Urinary bladder (tissue), 4 donors: ENCODE results near the gene ACYP2. TPM values are rescaled to one million over a fixed set of nuclear protein-coding genes. Genes with fewer than 3 reads are reported as not detected.

Experiments used
- DNase-seq: peaks from one replicate; pipeline ENCODE4 v3.0.0-alpha.2; 2015; ENCODE audit errors: extremely low spot score
- H3K27ac ChIP-seq: one replicate; pipeline ENCODE4 v1.5.1; 2013; ENCODE audit warnings: low read depth, mild to moderate bottlenecking, moderate library complexity
- H3K36me3 ChIP-seq: one replicate; pipeline ENCODE4 v1.6.1; 2013; ENCODE audit warnings: mild to moderate bottlenecking, moderate library complexity; ENCODE audit not compliant: insufficient read depth
- H3K4me1 ChIP-seq: one replicate; pipeline ENCODE4 v1.6.1; 2013; ENCODE audit warnings: mild to moderate bottlenecking, moderate library complexity; ENCODE audit not compliant: insufficient read depth
- H3K4me3 ChIP-seq: one replicate; pipeline ENCODE4 v1.5.1; 2013; ENCODE audit warnings: low read depth, low read length
- WGBS: extraction: QIAGEN DNeasy Blood & Tissue Kit; methylation state at CpG from one replicate; pipeline ENCODE4 v1.1.7; 2013; 5-methylcytosine and 5-hydroxymethylcytosine counted together
- polyA plus RNA-seq: library from polyadenylated mRNA; stranded (reverse); fragments of 200-250 nt; gene quantifications from one replicate; pipeline ENCODE4 v1.2.3, GENCODE V29; 2013
- total RNA-seq: library from RNA; depleted of rRNA; stranded (reverse); fragments of >200 nt; gene quantifications from one replicate; pipeline ENCODE4 v1.2.3, GENCODE V29; 2014
- donor health status: healthy with polysubstance abuse.
- donor health status: healthy.

The ACYP2 gene
- total and polyA plus RNA-seq, 2 donors: 25.0 to 28.1 TPM

DNA sequence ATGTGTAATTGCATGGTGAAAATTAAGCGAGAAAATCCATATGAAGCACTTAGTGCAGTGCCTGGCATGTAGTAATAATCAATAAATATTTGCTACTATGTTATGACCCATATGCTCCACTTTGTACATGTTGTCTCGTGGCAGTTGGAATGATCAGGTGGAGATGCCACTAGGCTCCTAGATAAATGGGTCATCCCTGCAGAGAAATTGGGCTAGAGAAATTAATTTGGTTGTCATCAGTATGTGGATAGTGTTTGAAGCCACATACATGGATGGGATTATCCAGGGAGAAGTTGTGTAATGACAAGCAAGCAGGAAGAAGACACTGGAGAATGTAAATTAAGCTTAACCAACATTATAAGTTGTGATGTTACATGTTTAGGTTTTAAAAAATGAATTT is 33.0 kb downstream of the ACYP2 start:
- DNase-seq: no peak
- Histone ChIP-seq H3K36me3 (no peaks in the 10 kb centered on the region), H3K27ac (no peak overlapping the region), H3K4me1 (no peaks in the 10 kb centered on the region), H3K4me3 (no peak overlapping the region)
- 96% methylated on average over 2 of the region's 2 CpGs for WGBS

GRCh38 chr2:54149638-54150441 is 34.4 kb downstream of the ACYP2 start:
- WGBS: 73% methylated on average over 3 of the region's 3 CpGs
- no peaks in the 10 kb centered on the region for H3K4me1 ChIP-seq
- DNase-seq: no peak
- no peak overlapping the region for H3K27ac ChIP-seq
- H3K4me3 ChIP-seq: no peak overlapping the region
- H3K36me3 ChIP-seq: no peaks in the 10 kb centered on the region

- 89% methylated on average over 6 of the region's 6 CpGs for WGBS
- peaks cover 3% of the 10 kb centered on the region for H3K36me3 ChIP-seq
- H3K4me3 ChIP-seq: no peak overlapping the region
These were observed 42.9 kb downstream of the ACYP2 start for GRCh38 chr2:54158311-54158710.

GRCh38 chr2:54161660-54162424 is 46.4 kb downstream of the ACYP2 start:
- peaks cover 3% of the 10 kb centered on the region for H3K36me3 ChIP-seq
- no peak for DNase-seq
- no peak overlapping the region for H3K27ac ChIP-seq
- no peak overlapping the region for H3K4me3 ChIP-seq
- 44% methylated on average over 3 of the region's 3 CpGs for WGBS
- no peaks in the 10 kb centered on the region for H3K4me1 ChIP-seq

More at GRCh38 chr2:54158311-54158710, 42.9 kb downstream of the ACYP2 start:
- no peak for DNase-seq
- H3K4me1 ChIP-seq: no peaks in the 10 kb centered on the region
- H3K27ac ChIP-seq: no peak overlapping the region

GRCh38 chr2:54164106-54164505 is 48.7 kb downstream of the ACYP2 start:
- Histone ChIP-seq H3K27ac (no peak overlapping the region), H3K4me1 (no peaks in the 10 kb centered on the region), H3K4me3 (no peak overlapping the region), H3K36me3 (peaks cover 3% of the 10 kb centered on the region)
- WGBS: 95% methylated on average over 1 of the region's 1 CpG
- DNase-seq: no peak

- Histone ChIP-seq H3K27ac (no peak overlapping the region), H3K4me1 (no peaks in the 10 kb centered on the region), H3K36me3 (peaks cover 3% of the 10 kb centered on the region), H3K4me3 (no peak overlapping the region)
- WGBS: 96% methylated on average over 3 of the region's 3 CpGs
- DNase-seq: no peak
These were observed 50.8 kb downstream of the ACYP2 start for GRCh38 chr2:54166121-54166773.

DNA sequence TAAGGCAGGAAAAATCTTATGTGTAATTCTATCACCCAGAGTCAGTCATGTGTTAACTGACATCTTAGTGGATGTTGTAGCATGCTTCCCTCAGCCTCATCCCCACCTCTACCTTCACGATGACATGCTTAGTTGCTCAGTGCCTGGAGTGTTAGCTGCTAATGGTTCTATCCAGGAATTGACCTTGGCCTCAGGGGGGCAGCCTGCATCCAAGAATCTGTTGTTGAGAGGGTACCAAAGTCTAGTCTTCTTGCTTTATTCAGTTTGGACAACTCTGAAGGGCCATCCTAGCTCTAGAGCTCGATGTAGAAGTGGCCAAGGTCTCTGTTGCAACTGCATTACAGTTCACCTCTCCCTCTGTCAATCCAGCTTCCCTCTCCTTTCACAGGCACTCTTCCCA is 61.2 kb downstream of the ACYP2 start:
- DNase-seq: no peak
- Histone ChIP-seq H3K4me3 (no peak overlapping the region), H3K27ac (no peak overlapping the region), H3K4me1 (no peaks in the 10 kb centered on the region), H3K36me3 (no peaks in the 10 kb centered on the region)
- 45% methylated on average over 2 of the region's 2 CpGs for WGBS

DNA sequence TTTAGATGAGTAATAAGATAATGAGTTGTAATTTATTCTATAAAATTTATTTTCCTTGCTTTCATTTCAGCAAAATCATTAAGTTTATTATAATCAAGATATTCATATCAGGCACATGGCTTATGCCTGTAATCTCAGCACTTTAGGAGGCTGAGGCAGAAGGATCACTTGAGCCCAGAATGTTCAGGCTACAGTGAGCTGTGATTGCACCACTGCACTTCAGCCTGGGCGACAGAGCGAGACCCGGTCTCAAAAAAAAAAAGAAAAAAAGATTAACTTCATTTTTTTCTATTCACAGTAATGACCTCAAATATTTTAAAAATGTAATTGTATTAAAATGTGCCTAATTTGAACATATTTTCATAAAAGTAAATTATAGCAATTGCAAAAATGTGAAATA is 67.9 kb downstream of the ACYP2 start:
- DNase-seq: no peak
- Histone ChIP-seq H3K27ac (no peak overlapping the region), H3K36me3 (no peaks in the 10 kb centered on the region), H3K4me1 (no peaks in the 10 kb centered on the region), H3K4me3 (no peak overlapping the region)
- WGBS: 92% methylated on average over 3 of the region's 3 CpGs

GRCh38 chr2:54183972-54184371 is 68.6 kb downstream of the ACYP2 start:
- no peaks in the 10 kb centered on the region for H3K4me1 ChIP-seq
- no peak overlapping the region for H3K27ac ChIP-seq
- no peaks in the 10 kb centered on the region for H3K36me3 ChIP-seq
- DNase-seq: no peak
- no peak overlapping the region for H3K4me3 ChIP-seq
- WGBS: 71% methylated on average over 4 of the region's 4 CpGs

DNA sequence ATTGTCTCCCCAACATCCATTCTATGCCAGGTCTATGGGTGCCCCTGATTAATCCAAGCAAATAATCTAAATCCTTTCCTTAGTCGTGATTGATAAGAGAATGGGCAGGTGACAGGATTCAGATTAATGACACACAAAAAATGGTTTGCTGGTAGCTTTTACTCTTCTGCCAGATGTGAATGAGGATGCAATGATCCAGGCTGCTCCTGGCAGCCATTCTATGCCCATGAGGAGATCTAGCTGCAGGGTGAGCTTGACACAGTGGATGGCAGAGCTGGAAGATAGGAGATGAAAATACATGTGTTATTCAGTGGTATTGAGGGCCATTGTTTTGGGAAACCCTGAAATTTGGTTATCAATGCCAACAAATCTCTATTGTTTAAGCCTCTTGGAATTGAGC is 69.7 kb downstream of the ACYP2 start:
- Histone ChIP-seq H3K4me3 (no peak overlapping the region), H3K4me1 (no peaks in the 10 kb centered on the region), H3K36me3 (no peaks in the 10 kb centered on the region), H3K27ac (no peak overlapping the region)
- DNase-seq: no peak
- 84% methylated on average over 1 of the region's 1 CpG for WGBS

DNA sequence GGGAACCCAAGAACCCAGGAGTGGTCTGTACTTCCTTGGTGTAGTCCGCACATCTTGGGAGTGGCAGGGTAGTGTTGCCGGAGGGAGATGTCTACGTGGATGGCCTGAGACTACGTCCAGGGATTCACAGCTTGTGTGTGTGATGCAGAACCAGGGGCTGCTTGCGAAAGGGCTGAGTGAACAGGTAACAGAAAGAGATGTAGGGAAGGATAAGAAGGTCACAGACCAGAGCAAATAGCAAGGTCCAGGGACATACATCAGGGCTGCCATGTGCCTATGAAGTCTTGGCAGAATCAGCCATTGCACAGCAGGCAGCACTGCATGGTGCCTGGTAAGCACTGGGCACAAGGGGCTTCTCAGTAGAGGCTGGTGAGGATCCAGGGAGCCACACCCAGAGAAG is 71.9 kb downstream of the ACYP2 start:
- no peaks in the 10 kb centered on the region for H3K36me3 ChIP-seq
- no peak overlapping the region for H3K27ac ChIP-seq
- WGBS: 98% methylated on average over 5 of the region's 5 CpGs
- no peak overlapping the region for H3K4me3 ChIP-seq
- no peaks in the 10 kb centered on the region for H3K4me1 ChIP-seq
- no peak for DNase-seq

- H3K4me1 ChIP-seq: no peaks in the 10 kb centered on the region
- no peaks in the 10 kb centered on the region for H3K36me3 ChIP-seq
- DNase-seq: no peak
- H3K27ac ChIP-seq: no peak overlapping the region
- no peak overlapping the region for H3K4me3 ChIP-seq
- WGBS: 93% methylated on average over 2 of the region's 2 CpGs
These were observed 74.1 kb downstream of the ACYP2 start for GRCh38 chr2:54189539-54189938.

- Histone ChIP-seq H3K4me3 (no peak overlapping the region), H3K27ac (no peak overlapping the region), H3K36me3 (no peaks in the 10 kb centered on the region), H3K4me1 (no peaks in the 10 kb centered on the region)
- WGBS: 98% methylated on average over 2 of the region's 2 CpGs
- DNase-seq: no peak
These were observed 76.1 kb downstream of the ACYP2 start for GRCh38 chr2:54191361-54192135.
